GM12873 (cell line): ENCODE results near the gene EHBP1L1.

Source experiments
- TF ChIP-seq, protein P1 (sequence below): IDR thresholded peaks from 2 replicates; pipeline ENCODE4 v1.5.1; 2012; ENCODE audit warnings: low read depth, mild to moderate bottlenecking, moderate library complexity, low read length, control low read depth; ENCODE audit not compliant: insufficient read depth; ENCODE audit errors: missing control alignments

Gene EHBP1L1

DNA sequence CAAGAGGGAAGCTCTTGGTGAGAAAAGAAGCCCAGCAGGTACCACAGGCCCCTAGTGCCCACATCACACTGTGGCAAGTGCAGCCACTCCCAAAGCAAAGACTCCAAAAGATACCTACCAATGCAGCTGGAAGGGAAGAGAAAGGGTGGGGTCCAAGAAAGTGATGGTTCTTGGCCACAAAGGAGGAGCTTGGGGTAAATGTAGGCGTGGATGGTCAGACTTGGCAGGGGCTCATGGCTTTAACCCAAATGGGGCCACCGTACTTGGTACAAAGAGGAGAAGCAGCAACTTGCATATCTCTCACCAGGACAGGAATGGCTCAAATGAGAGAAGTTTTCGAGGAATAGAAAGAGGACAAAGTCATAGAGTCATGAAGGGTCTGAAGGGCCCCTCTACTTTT lies 33.4 kb downstream of the EHBP1L1 start:
- TF ChIP-seq, protein P1, sequence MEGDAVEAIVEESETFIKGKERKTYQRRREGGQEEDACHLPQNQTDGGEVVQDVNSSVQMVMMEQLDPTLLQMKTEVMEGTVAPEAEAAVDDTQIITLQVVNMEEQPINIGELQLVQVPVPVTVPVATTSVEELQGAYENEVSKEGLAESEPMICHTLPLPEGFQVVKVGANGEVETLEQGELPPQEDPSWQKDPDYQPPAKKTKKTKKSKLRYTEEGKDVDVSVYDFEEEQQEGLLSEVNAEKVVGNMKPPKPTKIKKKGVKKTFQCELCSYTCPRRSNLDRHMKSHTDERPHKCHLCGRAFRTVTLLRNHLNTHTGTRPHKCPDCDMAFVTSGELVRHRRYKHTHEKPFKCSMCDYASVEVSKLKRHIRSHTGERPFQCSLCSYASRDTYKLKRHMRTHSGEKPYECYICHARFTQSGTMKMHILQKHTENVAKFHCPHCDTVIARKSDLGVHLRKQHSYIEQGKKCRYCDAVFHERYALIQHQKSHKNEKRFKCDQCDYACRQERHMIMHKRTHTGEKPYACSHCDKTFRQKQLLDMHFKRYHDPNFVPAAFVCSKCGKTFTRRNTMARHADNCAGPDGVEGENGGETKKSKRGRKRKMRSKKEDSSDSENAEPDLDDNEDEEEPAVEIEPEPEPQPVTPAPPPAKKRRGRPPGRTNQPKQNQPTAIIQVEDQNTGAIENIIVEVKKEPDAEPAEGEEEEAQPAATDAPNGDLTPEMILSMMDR, result no peak

DNA sequence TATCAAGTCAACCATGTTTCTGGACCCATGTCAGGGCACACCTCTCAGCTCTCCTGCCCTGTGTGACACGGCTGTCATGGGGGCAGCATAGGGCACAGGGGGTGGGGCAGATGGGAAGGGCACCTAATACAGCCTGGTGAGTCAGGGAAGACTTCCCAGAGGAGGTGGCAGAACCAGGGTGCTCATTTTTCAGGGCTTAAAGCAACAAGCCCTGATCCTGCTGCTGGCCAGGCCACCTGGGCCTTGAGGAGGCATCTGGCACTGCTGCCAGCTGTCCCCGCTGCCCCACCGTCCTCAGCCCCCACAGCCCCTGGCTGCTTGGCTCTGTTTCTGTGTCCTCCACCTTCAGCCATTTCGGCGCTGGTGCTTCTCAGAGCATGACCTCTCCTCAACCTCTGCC lies 33.8 kb downstream of the EHBP1L1 start:
- TF ChIP-seq, protein P1, result no peak

DNA sequence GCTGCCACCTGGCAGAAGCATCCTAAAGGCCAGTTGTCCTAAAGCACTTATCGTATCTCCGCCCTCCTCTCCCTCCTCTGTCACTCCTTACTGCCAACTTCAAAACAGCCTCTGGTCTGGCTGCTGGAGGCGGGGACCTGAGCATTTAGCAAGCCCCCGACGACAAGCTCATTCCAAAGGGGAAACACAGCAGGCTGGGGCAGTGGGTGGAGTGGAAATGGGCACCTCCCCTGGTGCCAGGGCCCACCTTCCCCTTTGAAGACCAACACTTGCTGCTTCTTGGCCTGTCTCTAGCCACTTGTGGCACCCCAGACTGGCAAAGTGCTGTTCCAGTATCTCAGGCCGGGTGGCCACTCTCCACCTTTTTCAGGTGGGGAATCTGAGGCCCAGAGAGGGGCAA lies 34.6 kb downstream of the EHBP1L1 start:
- TF ChIP-seq, protein P1, result no peak

DNA sequence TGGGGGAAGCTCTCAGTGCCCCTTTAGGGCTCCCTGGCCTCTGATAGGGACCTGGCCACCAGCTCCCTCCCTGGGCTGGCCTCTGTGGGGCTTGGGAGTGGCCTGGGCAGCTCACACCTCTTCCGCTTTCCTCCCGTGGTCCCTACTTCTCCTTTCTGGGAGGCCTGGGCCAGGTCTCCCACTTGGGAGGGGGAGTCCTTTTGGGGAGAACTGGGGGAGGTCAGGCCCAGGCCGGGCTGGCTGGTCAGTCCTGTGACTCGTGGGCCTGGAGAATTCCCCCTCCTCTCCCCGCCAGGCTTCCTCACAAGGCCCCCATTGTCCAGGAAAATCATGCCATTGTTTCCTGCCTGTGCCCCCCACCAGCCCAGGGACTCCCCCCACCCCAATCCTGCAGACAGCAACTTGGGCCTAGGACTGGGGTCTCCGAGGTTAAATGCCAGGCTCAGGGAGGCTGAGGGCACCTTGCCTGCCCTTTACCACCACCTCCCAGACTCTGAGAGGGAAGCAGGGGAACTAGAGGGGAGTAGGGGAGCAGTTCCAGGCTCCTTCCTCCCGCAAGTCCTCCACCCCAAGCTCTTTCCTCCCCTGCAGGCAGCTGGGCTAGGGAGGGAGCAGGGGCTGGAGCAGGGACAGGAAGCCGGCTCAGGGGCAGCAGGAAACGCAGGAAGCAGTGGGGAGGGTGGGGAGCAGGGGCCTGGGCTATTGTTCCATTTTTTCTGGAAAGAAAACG lies 35.3 kb downstream of the EHBP1L1 start:
- TF ChIP-seq, protein P1, result no peak

DNA sequence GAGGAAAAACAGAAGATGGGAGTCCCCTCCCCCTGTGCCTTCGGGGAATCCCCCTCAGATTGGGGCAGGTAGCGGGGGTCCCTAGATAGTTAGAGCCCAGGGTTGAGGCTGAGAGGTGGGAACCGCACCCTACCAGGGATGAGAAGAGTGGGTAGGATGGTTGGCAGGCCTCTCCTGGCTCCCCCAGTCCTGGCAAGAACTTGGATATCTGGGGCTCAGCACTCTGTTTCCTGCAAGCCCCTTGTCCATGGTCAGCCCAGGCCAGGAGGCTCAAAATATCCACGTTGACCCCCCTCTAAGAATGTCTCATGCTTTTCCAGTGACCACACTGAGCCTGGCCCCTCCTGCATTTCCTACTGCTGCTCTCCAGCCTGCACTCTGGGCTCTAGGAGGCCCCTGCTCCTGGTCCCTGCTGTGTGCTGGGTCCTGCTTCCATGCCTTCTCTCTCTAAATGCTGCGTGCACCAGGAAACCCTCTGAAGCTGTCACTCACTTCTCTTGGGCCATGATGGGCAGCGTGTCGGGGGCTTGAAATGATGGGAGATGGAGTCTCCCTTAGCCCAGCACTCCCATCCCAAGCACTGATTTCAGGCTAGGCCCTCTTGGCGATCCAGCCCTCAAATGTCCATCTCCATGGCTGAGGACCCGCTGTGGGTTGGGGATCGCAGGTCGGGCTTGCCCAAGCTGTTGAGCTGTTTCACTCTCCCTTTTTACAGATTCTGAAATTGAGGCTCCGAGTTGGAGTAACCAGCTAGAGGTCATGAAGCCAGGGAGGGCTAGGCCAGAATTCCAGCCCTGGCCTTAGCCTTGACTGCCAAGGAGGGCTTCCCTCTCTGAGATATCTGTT lies 36.1 kb downstream of the EHBP1L1 start:
- TF ChIP-seq, protein P1, result no peak

DNA sequence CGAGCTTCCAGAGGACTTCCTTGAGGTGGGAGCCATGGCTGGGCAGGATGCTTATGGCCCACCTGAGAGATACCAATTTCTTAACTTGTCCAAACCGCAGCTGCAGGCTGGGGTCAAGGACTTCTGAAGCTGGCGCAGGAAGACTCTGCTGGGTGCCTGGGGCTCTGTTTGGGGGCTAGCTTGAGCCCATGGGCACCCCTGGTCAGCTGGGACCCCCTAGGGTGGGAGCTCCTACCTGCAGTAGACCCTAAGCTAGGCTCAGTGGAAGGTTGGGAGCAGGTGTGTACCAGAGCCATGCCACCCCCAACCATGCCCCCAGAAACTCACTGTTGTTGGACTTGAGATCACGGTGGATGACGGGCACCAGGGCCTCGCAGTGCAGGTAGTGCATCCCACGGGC lies 36.8 kb downstream of the EHBP1L1 start:
- TF ChIP-seq, protein P1, result no peak
